GM12892 (cell line): ENCODE measurements around the gene XPR1.
"Not testable (repeated sequence)": the region's sequence is repeated elsewhere in the genome, so short reads cannot be mapped to it uniquely, and the experiment has no call there.

Source experiments
- DNase-seq: peaks from one replicate; pipeline ENCODE4 v3.0.0; 2011; ENCODE audit not compliant: insufficient read length
- FAIRE-seq: peaks from 2 replicates; lab custom pipeline; 2011; peaks lifted over from hg19 to GRCh38; lab: Jason Lieb, UNC
- POLR2A ChIP-seq: IDR thresholded peaks from 2 replicates; pipeline ENCODE4 v1.6.1; 2011; ENCODE audit warnings: low read depth, low read length, control low read depth
- POLR2AphosphoS5 ChIP-seq: IDR thresholded peaks from 2 replicates; pipeline ENCODE4 v1.6.1; 2011; ENCODE audit warnings: low read depth, low read length, control low read depth
- TAF1 ChIP-seq: IDR thresholded peaks from 2 replicates; pipeline ENCODE4 v1.6.1; 2011; ENCODE audit warnings: low read depth, mild to moderate bottlenecking, control low read depth, low read length, borderline replicate concordance

The XPR1 gene

DNA sequence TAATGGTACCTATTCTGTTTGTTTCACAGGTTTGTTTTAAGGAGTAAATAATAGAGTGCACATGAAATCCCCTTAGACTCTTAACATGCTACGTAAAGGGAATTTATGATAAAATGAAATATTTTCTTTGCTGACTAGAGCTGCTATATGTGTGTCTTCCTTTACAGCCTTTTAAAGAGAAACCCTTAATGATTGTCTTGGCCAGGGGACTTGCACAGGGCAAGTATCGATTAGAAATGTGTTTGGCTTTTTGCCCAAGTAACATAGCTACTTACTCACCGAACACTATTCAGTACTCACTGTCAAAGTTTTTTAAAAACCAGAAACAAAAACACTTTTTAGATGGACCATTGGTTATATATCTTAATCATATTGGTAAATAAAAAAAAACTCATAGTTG, 209.6 kb downstream of the XPR1 start:
- DNase-seq (no peak), FAIRE-seq (no peak)
- no peak for TF ChIP-seq TAF1

DNA sequence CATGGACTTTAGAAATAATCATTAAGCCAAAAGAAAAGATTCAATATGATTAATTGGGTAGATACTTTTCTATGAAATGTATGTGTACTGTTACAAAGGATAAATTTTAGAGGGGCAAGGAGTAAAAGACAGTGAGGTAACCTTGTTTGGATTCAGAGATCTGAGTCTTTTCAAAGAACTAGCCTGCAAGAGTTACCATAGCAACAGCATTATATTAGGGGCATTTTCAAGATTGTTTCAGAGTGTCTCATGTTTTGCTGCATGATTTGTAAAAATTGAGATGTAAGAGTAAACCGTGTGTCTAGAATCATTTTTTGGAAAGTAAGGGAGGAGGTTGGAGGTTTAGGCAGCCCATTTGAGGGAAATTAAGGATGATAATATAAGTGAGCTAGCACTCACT, 210.2 kb downstream of the XPR1 start:
- TF ChIP-seq POLR2AphosphoS5 = no peak
- no peak for TF ChIP-seq TAF1
- TF ChIP-seq POLR2A = no peak
- FAIRE-seq (no peak), DNase-seq (no peak)

DNA sequence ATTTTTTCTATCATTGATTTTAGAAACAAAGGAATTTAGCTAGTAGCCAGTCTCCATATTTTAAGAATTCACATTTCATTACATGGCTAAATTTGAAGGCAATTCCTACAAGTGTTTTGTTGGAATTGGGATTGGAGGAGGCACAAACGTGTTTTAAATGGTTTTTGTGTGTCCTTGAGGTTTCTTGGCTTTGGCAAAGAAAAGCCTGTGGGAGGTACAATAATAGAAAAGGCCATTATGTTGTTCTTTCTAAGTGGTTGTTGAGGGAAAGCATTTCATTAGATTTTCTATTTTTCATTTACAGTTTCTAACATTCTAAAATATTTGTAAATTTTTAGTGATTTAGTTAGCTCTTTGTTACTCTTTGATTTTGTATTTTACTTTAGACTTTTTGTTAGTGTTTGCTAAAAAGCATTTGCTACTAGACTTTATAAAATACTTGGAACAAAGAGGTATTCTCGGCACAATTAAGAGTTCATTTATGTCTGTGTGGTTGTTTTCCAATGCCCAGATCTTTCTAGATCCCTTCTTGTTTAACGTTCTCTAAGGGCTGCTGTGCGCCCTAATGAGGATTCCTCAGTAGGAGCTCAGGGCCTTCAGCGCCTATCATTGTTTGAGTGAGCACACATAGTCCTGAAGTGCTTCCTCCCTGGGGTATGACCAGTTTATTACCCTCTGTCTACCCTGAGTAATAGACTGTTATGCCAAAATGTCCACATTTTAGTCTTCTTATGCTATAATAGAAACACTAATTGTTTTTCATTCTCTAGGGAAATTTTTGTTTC, 210.9 kb downstream of the XPR1 start:
- DNase-seq (no peak), FAIRE-seq (no peak)
- TF ChIP-seq TAF1 = no peak
- no peak for TF ChIP-seq POLR2A
- TF ChIP-seq POLR2AphosphoS5 = no peak

DNA sequence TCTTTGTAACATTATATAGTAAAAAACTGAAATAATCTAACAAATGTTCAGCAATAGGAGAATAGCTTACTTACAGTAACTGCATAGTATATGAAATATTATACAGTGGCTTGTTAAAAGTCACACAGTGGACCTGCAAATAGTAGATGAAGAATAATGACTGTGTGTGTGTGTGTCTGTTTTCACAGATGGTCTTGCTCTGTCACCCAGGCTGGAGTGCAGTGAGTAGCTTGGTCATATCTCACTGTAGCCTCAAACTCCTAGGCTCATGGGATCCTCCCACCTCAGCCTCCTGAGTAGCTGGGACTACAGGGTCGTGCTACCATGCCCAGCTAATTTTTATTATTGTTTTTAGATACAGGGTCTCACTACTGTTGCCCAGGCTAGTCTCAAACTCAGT, 213.5 kb downstream of the XPR1 start:
- FAIRE-seq (no peak), DNase-seq (no peak)
- no peak for TF ChIP-seq POLR2AphosphoS5
- TF ChIP-seq TAF1 = no peak
- TF ChIP-seq POLR2A = no peak

DNA sequence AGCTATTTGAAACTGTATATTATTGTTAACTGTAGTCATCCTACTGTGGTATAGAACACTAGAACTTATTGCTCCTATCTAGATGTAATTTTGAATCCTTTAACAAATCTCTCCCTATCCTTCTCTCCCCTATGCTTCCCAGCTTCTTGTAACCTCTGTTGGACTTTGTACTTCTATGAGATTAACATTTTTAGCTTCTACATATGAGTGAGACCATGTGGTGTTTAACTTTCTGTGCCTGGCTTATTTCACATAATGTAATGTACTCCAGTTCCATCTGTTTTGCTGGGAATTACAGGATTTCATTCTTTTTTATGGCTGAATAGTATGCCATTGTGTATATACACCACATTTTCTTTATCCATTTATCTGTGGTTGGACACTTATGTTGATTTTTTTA, 216.4 kb downstream of the XPR1 start:
- DNase-seq = no peak
- no peak for TF ChIP-seq POLR2A
- no peak for TF ChIP-seq TAF1
- TF ChIP-seq POLR2AphosphoS5 = no peak
- no peak for FAIRE-seq

DNA sequence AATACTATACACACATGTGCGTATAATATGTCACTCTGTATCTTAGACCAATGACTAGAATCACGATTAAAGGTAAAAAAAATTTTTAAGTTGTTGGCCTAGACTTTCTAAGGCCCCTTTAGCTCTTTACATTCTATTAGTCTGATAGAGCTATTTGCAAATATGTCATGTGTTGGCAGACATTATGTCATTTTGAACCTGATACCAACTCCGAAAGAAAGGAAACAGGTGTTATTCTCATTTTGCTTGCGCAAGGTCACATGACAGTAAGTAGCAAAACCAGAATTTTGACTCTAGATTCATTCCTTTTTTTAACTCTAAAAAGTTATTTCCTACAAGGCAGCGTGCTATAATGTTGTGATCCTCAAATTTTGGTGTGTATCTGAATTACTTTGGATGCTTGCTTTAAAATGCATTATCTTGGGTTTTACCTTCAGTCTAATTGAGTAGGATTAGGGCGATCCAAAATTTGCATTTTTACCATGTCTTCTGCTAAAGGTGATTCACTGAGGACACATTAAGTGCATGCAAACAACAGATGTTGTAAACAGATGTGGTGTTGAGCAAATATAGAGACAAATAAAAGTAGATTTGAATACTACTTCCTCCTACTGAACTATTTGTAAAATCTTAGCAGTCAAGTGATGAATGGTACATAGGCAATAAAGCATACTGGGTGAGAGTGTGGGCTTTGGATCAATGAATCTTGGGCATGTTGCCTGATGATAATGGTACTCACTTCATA, 217.4 kb downstream of the XPR1 start:
- FAIRE-seq (peak; percentile 78), DNase-seq (peak; percentile 12)
- TF ChIP-seq POLR2AphosphoS5 (no peak), POLR2A (no peak), TAF1 (no peak)

DNA sequence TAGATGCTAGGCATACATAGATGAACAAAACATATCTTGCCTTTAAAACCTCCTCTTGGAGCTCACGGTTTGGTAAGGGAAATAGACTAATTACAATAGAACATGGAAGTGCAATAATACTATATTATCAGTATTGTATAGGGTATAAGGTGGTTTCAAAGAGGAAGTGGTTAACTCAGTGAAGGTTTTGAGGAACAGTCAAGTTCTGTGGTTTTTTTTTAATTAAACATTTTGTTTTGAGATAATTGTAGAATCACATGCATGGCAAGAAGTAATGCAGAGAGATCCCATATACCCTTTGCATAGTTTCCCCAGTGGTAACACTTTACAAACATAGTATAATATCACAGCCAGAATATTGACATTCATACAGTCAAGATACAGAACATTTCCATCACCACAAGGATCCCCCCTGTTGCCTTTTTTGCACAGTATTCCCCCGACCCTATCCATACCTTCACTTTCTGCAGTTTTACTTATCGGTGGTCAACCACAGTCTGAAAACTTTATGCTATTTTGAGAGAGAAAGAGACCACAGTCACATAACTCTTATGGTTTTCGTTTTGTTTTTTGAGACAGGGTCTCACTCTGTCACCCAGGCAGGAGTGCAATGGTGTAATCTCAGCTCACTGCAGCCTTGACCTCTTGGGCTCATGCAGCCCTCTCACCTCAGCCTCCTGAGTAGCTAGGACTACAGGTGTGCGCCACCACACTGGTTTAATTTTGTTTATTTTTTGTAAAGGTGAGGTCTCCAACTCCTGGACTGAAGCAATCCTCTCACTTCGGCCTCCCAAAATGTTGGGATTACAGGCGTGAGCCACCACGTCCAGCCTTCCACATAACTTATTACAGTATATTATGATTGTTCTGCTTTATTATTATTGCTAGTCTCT, 220.4 kb downstream of the XPR1 start:
- FAIRE-seq (no peak), DNase-seq (no peak)
- TF ChIP-seq POLR2A (no peak), POLR2AphosphoS5 (no peak), TAF1 (no peak)

DNA sequence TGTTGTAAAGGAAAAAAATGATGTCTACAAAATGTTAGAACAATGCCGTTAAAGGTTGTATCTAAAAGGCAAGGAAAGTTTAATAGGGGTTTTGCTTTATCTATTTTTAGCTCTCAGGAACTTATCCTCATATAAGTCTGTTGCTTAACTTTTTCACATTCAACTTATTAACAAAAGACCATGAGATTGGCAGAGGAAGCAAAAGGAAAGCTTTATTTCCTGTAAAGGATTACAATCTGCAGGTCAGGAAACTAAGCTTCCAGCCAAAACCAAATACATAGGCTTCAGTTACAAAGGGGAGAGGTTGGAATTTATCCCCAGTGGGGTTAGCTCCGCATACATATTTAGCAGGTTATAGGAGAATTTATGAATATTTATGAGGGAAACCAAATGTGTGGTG, 222.2 kb downstream of the XPR1 start:
- no peak for FAIRE-seq
- TF ChIP-seq POLR2A (no peak), TAF1 (no peak), POLR2AphosphoS5 (no peak)
- DNase-seq = no peak

DNA sequence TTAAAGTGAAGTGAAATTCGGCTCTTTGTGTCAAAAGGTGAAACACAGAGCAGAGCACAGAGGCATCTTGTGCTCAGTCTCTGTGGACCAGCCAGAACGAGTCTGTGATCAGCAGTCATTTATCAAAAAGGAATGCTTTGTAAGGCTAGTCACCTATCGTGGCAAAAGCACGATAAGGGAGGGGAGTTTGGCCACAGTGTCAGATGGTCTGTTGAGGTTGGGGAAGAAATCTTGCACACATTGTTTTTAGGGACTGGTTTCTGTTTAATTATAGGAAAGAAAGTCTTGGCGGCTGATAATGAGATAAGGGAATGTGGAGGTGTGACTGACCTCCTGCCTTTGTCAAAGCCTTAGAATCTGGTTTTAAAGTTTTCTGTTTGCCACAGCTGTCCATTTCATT, 222.6 kb downstream of the XPR1 start:
- no peak for TF ChIP-seq TAF1
- TF ChIP-seq POLR2A = no peak
- TF ChIP-seq POLR2AphosphoS5 = no peak
- DNase-seq (no peak), FAIRE-seq (no peak)

DNA sequence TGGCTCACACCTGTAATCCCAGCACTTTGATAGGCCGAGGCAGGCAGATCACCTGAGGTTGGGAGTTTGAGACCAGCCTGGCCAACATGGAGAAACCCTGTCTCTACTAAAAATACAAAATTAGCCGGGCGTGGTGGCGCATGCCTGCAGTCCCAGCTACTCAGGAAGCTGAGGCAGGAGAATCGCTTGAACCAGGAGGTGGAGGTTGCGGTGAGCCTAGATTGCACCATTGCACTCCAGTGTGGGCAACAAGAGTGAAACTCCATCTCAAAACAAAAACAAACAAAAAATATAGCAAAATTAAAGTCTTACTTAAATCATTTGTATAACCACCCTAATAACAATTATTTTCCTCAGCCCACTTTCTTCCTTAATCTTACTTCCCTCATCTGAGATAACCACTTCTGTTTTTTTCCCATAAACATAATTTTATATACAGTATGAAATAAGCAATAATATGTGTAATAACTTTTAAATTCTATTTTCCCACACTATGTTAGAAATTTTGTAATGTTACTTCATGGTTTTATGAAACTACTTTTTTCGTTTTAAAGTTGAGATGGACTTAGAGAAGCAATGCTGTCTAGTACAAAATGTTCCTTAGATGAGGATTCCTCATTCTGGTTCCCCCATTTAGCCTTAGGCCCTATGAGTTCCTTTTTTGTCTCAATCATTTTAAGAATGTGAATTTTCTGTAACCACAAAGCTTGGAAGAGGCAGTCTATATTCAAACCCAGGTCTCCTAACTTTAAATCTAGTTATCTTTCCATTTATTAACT, 226.3 kb downstream of the XPR1 start:
- FAIRE-seq = not testable (repeated sequence)

DNA sequence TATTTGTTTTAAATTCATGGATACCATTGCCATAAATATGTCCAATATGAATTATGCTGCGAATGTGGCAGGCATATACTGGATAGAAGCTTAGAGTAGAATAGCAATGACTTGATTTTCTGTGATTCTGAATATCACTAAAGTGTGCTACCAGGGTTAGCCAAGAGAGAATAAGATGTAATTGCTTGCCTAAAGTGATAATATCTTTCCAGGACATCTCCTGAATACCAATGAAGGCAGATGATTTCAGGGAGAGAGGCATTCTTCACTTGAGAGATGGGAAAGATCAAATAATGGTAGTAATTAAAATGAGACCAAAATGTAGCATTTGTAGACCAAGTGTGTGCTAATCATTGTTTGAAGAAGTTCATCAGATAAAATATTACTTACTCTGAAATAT, 227.5 kb downstream of the XPR1 start:
- no peak for TF ChIP-seq POLR2A
- TF ChIP-seq TAF1 = no peak
- no peak for TF ChIP-seq POLR2AphosphoS5
- DNase-seq (no peak), FAIRE-seq (no peak)

More for the DNA sequence above, 226.3 kb downstream of the XPR1 start:
- not testable (repeated sequence) for DNase-seq
